ENCODE measurements around the gene ANXA2.

ANXA2 gene

DNA sequence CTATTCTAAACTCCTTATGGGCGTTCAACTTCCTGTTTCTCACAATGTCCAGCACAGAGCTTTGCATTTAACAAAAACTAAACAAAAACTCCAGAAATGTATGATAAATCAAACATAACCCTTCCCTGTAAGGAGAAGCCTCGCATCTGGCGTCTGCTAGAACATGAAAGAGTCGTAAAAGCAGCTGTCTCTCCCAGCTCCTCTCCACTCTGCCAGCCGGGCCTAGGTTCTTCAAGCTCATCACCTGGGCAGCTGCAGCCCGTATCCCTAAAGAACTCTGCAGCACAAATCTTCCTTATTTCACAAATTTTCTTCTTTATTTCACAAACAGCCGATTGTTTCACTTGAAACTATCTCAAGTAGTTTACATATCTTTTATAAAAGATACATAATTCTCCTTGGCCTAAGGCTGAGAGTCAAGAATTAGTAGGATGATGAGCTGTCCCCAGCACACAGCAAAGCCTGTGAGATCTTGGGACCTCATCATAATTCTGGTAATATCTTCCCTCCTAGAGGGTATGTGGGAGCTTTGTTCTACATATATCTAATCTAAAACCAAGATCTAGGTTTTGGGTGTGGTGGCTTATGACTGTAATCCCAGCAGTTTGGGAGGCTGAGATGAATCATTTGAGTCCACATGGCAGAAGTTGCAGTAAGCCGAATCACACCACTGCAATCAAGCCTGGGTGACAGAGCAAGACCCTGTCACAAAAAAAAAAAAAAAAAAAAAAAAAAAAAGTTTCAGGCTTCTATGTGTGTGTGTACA, 35.3 kb downstream of the ANXA2 start:
- DNase-seq: peak; percentile 8 to 16
- no peak for TF ChIP-seq POLR2A (IDR thresholded peaks at IDR 0.05; ENCODE audit: low read length)
- TF ChIP-seq GATA1 (IDR thresholded peaks at IDR 0.05; ENCODE audit: low read depth, low read length): no peak

- peak; percentile 60 to 77 for DNase-seq
These were observed 38.0 kb downstream of the ANXA2 start for GRCh38 chr15:60359738-60360137.

DNA sequence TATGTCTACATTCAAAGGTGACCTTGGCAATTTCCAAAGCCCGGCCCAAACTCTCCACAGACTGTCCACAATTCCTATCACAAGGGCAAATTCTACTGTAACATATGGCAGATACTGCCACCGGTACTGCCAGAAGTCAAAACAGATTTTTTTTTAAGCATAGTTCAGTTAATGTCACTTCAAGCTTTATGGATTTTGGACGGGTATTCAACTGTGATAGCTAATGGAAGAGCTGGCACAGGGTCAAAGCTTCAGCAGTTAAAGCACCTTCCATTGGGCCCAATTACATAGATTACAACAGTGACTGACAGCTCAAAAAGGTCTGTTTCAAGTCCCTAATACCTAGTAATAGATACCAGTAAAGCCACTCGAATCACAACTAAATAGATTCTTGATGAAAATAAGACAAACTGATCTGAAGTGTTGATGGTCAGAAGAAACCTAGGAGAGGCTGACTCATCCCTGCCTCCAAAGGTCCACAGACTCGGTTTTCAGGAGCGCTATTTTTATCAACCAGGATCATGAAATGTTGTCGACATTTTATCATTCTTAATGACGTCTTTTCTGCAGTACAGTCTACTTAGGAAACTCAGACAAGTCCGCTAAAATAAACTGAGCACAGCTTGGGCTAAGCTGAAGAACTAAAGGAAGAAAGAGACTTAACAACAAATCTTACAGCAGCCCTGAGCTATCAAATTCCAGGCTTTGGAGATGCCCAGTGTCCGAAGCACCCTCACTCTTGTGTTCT, 38.7 kb downstream of the ANXA2 start:
- DNase-seq: no peak
- no peak for TF ChIP-seq GATA1 (IDR thresholded peaks at IDR 0.05; ENCODE audit: low read depth, low read length)
- TF ChIP-seq POLR2A (IDR thresholded peaks at IDR 0.05; ENCODE audit: low read length): no peak

DNA sequence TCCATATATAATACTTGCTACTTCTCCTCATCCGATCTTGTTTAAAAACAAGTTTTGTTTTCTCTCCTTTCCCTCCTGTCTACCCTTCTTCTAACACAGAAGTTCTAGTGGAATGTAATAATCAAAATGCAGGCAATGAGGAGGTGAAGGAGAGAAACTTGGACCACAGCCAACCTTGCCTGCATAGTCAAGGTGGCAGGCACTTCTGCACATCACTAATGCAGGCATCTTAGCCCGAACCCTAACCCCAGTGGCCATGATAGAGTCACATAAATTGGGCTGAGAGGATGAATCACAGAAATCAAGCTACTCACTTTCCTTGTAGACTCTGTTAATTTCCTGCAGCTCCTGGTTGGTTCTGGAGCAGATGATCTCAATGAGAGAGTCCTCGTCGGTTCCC, 41.0 kb downstream of the ANXA2 start:
- no peak for DNase-seq

DNA sequence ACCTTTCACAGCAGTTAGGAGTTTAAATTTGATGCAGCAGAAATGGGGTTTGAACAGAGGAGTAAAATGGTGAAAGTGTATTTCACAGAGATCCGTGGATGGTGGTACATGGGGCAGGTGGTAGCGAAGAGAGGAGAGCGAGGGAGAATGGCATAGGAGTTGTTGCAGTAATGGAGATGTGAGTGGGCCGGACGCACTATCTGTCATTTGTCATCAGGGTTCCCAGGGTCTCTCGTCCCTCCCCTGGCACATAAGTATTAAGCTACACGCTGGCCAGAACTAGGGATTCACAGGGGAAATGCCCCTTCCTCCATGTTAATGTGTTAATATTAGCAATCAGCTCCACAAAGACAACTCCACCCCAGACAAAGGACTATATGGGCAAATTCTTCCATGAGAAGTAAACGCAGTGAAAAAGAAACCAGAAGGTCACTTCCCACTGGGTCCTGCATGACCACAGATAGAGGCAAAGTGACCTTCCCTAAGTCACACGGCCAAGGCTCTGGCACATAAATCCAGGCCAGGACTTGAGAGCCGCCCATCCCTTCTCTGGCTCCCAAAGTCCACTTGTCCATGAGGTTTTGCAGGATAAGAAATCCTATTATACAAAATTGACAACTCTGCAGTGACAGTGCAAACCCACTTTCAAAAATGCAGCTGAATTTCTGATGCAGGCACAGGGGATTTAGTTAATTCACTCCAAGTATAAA, 42.5 kb downstream of the ANXA2 start:
- TF ChIP-seq GATA1 (IDR thresholded peaks at IDR 0.05; ENCODE audit: low read depth, low read length): no peak
- no peak for TF ChIP-seq POLR2A (IDR thresholded peaks at IDR 0.05; ENCODE audit: low read length)
- no peak for DNase-seq

More for the DNA sequence above, 41.0 kb downstream of the ANXA2 start:
- TF ChIP-seq GATA1 (IDR thresholded peaks at IDR 0.05; ENCODE audit: low read depth, low read length) (no peak), POLR2A (IDR thresholded peaks at IDR 0.05; ENCODE audit: low read length) (no peak)

DNA sequence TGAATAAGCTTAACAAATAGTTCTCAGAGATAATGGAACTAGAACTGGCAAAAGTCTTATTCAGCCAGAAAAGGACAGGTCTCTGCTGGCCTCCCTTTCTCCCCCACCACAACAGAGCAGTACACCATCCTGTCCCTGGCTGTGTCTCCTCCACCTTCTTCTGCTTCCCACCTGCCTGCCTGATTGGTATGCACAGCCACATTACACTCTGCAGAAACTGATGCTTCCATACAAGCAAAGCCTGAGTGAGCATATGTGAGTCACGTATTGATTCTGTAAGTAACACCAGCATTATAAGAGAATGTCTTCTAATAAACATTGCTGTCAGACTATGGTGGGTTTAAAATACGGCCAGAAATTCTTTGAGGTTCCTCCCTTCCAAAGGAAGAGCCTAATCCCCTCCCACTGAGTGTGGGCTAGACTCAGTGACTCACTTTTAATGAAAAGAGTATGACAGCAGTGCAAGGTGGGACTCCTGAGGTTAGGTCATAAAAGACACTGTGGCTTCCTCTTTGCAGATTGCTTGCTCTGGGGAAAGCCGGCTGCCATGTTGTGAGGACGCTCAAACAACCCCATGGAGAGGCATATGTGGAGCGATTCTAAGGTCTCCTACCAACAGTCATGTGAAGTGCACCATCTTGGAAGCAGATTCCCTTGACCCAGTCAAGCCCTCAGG, 44.4 kb downstream of the ANXA2 start:
- TF ChIP-seq GATA1 (IDR thresholded peaks at IDR 0.05; ENCODE audit: low read depth, low read length): no peak
- TF ChIP-seq POLR2A (IDR thresholded peaks at IDR 0.05; ENCODE audit: low read length): no peak
- DNase-seq: no peak

GRCh38 chr15:60352525-60352924, 45.3 kb downstream of the ANXA2 start:
- no peak for DNase-seq

GRCh38 chr15:60351066-60351465, 46.7 kb downstream of the ANXA2 start:
- no peak for DNase-seq
- TF ChIP-seq GATA1 (IDR thresholded peaks at IDR 0.05; ENCODE audit: low read depth, low read length): no peak
- no peak for TF ChIP-seq POLR2A (IDR thresholded peaks at IDR 0.05; ENCODE audit: low read length)

More at GRCh38 chr15:60352525-60352924, 45.3 kb downstream of the ANXA2 start:
- TF ChIP-seq GATA1 (IDR thresholded peaks at IDR 0.05; ENCODE audit: low read depth, low read length) (no peak), POLR2A (IDR thresholded peaks at IDR 0.05; ENCODE audit: low read length) (no peak)

- TF ChIP-seq GATA1 (IDR thresholded peaks at IDR 0.05; ENCODE audit: low read depth, low read length) (no peak), POLR2A (IDR thresholded peaks at IDR 0.05; ENCODE audit: low read length) (no peak)
- DNase-seq: no peak
These were observed 47.7 kb downstream of the ANXA2 start for GRCh38 chr15:60350108-60350507.

- DNase-seq: no peak
- TF ChIP-seq POLR2A (IDR thresholded peaks at IDR 0.05; ENCODE audit: low read length): no peak
- TF ChIP-seq GATA1 (IDR thresholded peaks at IDR 0.05; ENCODE audit: low read depth, low read length): no peak
These were observed 48.2 kb downstream of the ANXA2 start for GRCh38 chr15:60349589-60349988.

DNA sequence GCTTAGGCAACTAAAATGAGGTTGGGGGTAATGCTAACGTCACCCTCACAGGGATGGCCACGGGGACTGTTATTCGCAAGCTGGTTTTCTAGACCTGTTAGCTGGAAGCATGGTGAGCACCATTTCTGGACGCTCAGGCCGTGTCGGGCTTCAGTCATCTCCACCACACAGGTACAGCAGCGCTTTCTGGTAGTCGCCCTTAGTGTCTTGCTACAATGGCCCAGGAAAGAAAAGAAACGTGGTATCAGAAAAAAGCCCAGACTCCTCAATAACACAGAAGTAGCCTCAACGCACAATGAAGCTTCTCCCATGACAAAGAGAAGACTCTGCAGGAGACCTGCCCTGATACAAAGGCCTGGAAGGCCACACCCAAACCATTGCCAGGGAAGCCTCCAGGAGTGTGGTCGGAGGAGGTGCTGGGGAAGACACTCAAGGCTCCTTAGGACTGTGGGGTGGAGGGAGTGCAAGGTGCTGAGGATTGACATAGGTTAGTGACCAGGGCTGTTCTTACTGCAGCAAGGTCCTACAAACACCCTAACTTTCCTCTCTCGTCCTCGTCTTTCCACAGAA, 50.2 kb downstream of the ANXA2 start:
- DNase-seq: no peak
- TF ChIP-seq POLR2A (IDR thresholded peaks at IDR 0.05; ENCODE audit: low read length) (no peak), GATA1 (IDR thresholded peaks at IDR 0.05; ENCODE audit: low read depth, low read length) (no peak)

DNA sequence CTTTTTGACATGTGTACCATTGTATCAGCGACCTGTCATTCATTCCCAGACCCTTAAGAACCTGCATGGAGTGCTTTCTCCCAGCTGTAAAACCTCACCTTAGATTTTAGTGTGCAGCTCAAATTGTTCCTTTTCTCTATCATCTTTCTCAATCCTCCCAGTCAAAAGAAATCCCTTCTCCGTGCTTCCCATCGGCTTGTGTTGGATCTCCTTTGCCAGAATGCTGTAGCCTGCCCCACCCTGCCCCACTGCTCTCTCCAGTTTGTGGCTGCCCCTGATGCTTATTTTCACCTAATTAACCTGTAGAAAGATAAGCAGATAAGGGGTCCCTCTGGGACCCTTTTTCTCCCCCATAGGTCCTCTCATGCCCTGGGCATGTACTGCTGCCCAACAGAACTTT, 51.1 kb downstream of the ANXA2 start:
- TF ChIP-seq POLR2A (IDR thresholded peaks at IDR 0.05; ENCODE audit: low read length): no peak
- no peak for TF ChIP-seq GATA1 (IDR thresholded peaks at IDR 0.05; ENCODE audit: low read depth, low read length)
- DNase-seq: no peak

GRCh38 chr15:60346077-60346476, 51.7 kb downstream of the ANXA2 start:
- TF ChIP-seq GATA1 (IDR thresholded peaks at IDR 0.05; ENCODE audit: low read depth, low read length): no peak
- TF ChIP-seq POLR2A (IDR thresholded peaks at IDR 0.05; ENCODE audit: low read length): no peak
- no peak for DNase-seq
